H1 (cell line): ENCODE measurements around the gene NKG7. TPM values are rescaled to one million over a fixed set of nuclear protein-coding genes. Genes with fewer than 3 reads are reported as not detected.

Experiments used
- CTCF ChIA-PET: fragments of 300-600 bp; sonication (Branson Sonifier 250); formaldehyde crosslinking; loops from one replicate; lab custom pipeline; 2021; ENCODE audit not compliant: partially characterized antibody; lab: Charles Lee
- POLR2A ChIA-PET: fragments of 300-600 bp; sonication (Branson Sonifier 250); formaldehyde crosslinking; loops from one replicate; lab custom pipeline; 2021; ENCODE audit warnings: inconsistent platforms; ENCODE audit not compliant: partially characterized antibody; lab: Charles Lee
- DNase-seq, 2 experiments: peaks; one replicate each; pipeline versions ENCODE4 v3.0.0 to v3.0.0-alpha.2; 2010 to 2022; ENCODE audit warnings: low spot score in 2 of 2, low read depth in 1 of 2, mixed read lengths in 1 of 2
- FAIRE-seq: peaks from 2 replicates; lab custom pipeline; 2011; peaks lifted over from hg19 to GRCh38; lab: Jason Lieb, UNC
- H2AFZ ChIP-seq: 2 replicates; pipeline ENCODE4 v1.8.1; 2012; ENCODE audit warnings: low read length, inconsistent platforms
- H2AK5ac ChIP-seq: 2 replicates; pipeline ENCODE4 v1.6.1; 2013; ENCODE audit warnings: low read depth, low read length
- H2BK120ac ChIP-seq: replicated peaks from 2 replicates; pipeline ENCODE3; 2013; ENCODE audit warnings: low read depth, low read length, inconsistent platforms
- H2BK12ac ChIP-seq: 2 replicates; pipeline ENCODE4 v1.6.1; 2013; ENCODE audit warnings: low read depth, low read length
- H2BK15ac ChIP-seq: 2 replicates; pipeline ENCODE4 v1.6.1; 2013; ENCODE audit warnings: low read length
- H2BK20ac ChIP-seq: 2 replicates; pipeline ENCODE4 v1.6.1; 2013; ENCODE audit warnings: low read length
- H2BK5ac ChIP-seq: 2 replicates; pipeline ENCODE4 v1.6.1; 2013; ENCODE audit warnings: low read depth, low read length
- H3K14ac ChIP-seq: 2 replicates; pipeline ENCODE4 v1.6.1; 2013; ENCODE audit warnings: inconsistent platforms; ENCODE audit not compliant: insufficient read length
- H3K18ac ChIP-seq: 2 replicates; pipeline ENCODE4 v1.6.1; 2013; ENCODE audit warnings: low read length; ENCODE audit errors: extremely low read depth
- H3K23ac ChIP-seq: 2 replicates; pipeline ENCODE4 v1.6.1; 2013; ENCODE audit warnings: inconsistent platforms; ENCODE audit not compliant: insufficient read length
- H3K23me2 ChIP-seq: 2 replicates; pipeline ENCODE4 v1.6.1; 2013; ENCODE audit warnings: low read depth, low read length
- H3K27ac ChIP-seq: 2 replicates; pipeline ENCODE4 v1.6.1; 2011; ENCODE audit warnings: low read depth, low read length, inconsistent platforms
- H3K27me3 ChIP-seq, 4 experiments: replicated peaks in 1 of 4; 1 replicate in 1 of 4; 2 replicates in 3 of 4; pipeline versions ENCODE4 v1.6.1 to v1.8.1; 2011 to 2013; ENCODE audit warnings: low read length in 3 of 4, mild to moderate bottlenecking in 3 of 4, inconsistent platforms in 2 of 4, mixed read lengths in 2 of 4, moderate library complexity in 1 of 4; ENCODE audit not compliant: control insufficient read depth in 3 of 4, insufficient read depth in 3 of 4; ENCODE audit errors: extremely low read depth in 1 of 4
- H3K36me3 ChIP-seq, 4 experiments: 2 replicates each; pipeline versions ENCODE4 v1.6.1 to v1.8.1; 2011 to 2013; ENCODE audit warnings: mild to moderate bottlenecking in 4 of 4, low read length in 3 of 4, moderate library complexity in 2 of 4, control low read depth in 1 of 4, inconsistent platforms in 1 of 4; ENCODE audit not compliant: insufficient read depth in 4 of 4, control insufficient read depth in 2 of 4
- H3K4ac ChIP-seq: replicated peaks from 2 replicates; pipeline ENCODE3; 2013; ENCODE audit warnings: low read length, low read depth, mixed read lengths, inconsistent platforms; ENCODE audit not compliant: insufficient read length
- H3K4me1 ChIP-seq, 4 experiments: replicated peaks in 1 of 4; 1 replicate in 1 of 4; 2 replicates in 3 of 4; pipeline versions ENCODE4 v1.6.1 to v1.8.1; 2011 to 2013; ENCODE audit warnings: low read length in 3 of 4, inconsistent platforms in 2 of 4, mixed read lengths in 1 of 4; ENCODE audit not compliant: insufficient read depth in 4 of 4, control insufficient read depth in 3 of 4
- H3K4me2 ChIP-seq, 2 experiments: 2 replicates each; pipeline versions ENCODE4 v1.6.1 to v1.8.1; 2011 to 2013; ENCODE audit warnings: low read depth in 2 of 2, low read length in 2 of 2, control low read depth in 1 of 2, inconsistent platforms in 1 of 2, mild to moderate bottlenecking in 1 of 2; ENCODE audit not compliant: insufficient read depth in 1 of 2
- H3K4me3 ChIP-seq, 4 experiments: fragments of 200-600, 300-600 bp in 1 of 4; sonication (generic), shearing (Covaris generic), sonication (Bioruptor Twin) in 1 of 4; 2 replicates each; pipeline versions ENCODE4 v1.5.1 to v1.8.1; 2011 to 2016; ENCODE audit warnings: low read length in 4 of 4, low read depth in 3 of 4, control low read depth in 2 of 4, inconsistent platforms in 2 of 4, mild to moderate bottlenecking in 2 of 4, mixed read lengths in 1 of 4, moderate library complexity in 1 of 4; ENCODE audit not compliant: insufficient read depth in 2 of 4; ENCODE audit errors: extremely low read depth in 1 of 4
- H3K56ac ChIP-seq: replicated peaks from 2 replicates; pipeline ENCODE3; 2013; ENCODE audit warnings: low read depth, mild to moderate bottlenecking, mixed read lengths, low read length, inconsistent platforms; ENCODE audit not compliant: insufficient read length
- H3K79me1 ChIP-seq: 2 replicates; pipeline ENCODE4 v1.6.1; 2013; ENCODE audit warnings: low read depth, low read length, control low read depth
- H3K79me2 ChIP-seq, 2 experiments: 2 replicates each; pipeline versions ENCODE4 v1.6.1 to v1.8.1; 2012 to 2013; ENCODE audit warnings: low read length in 2 of 2, mild to moderate bottlenecking in 2 of 2, inconsistent platforms in 1 of 2; ENCODE audit not compliant: insufficient read depth in 2 of 2, control insufficient read depth in 1 of 2
- H3K9ac ChIP-seq, 4 experiments: replicated peaks in 1 of 4; 1 replicate in 1 of 4; 2 replicates in 3 of 4; pipeline versions ENCODE4 v1.6.1 to v1.8.1; 2011 to 2013; ENCODE audit warnings: low read depth in 3 of 4, low read length in 3 of 4, control low read depth in 2 of 4, mild to moderate bottlenecking in 2 of 4, moderate library complexity in 2 of 4, inconsistent platforms in 1 of 4; ENCODE audit errors: extremely low read depth in 1 of 4
- H3K9me3 ChIP-seq, 2 experiments: 2 replicates each; pipeline versions ENCODE4 v1.6.1 to v1.8.1; 2012 to 2013; ENCODE audit warnings: mild to moderate bottlenecking in 2 of 2, moderate library complexity in 2 of 2, control low read depth in 1 of 2, inconsistent platforms in 1 of 2, low read depth in 1 of 2, low read length in 1 of 2, mixed read lengths in 1 of 2; ENCODE audit not compliant: insufficient read depth in 2 of 2
- H4K20me1 ChIP-seq, 2 experiments: replicated peaks in 1 of 2; 2 replicates each; pipeline versions ENCODE3 to v1.8.1; 2011 to 2013; ENCODE audit warnings: inconsistent platforms in 2 of 2, low read length in 2 of 2, mild to moderate bottlenecking in 1 of 2; ENCODE audit not compliant: insufficient read depth in 2 of 2, control insufficient read depth in 1 of 2
- H4K5ac ChIP-seq: 2 replicates; pipeline ENCODE4 v1.6.1; 2013; ENCODE audit warnings: low read length, low read depth, mixed read lengths, inconsistent platforms; ENCODE audit not compliant: insufficient read length
- H4K8ac ChIP-seq: 2 replicates; pipeline ENCODE4 v1.8.0; 2013; ENCODE audit warnings: mild to moderate bottlenecking, moderate library complexity, low read length, inconsistent platforms; ENCODE audit not compliant: insufficient read depth; ENCODE audit errors: extremely low read depth
- H4K91ac ChIP-seq: replicated peaks from 2 replicates; pipeline ENCODE3; 2013; ENCODE audit warnings: low read length, mixed read lengths, inconsistent platforms; ENCODE audit not compliant: insufficient read length
- CREB1 ChIP-seq: IDR thresholded peaks from 2 replicates; pipeline ENCODE4 v1.6.1; 2012; ENCODE audit warnings: inconsistent platforms
- GTF2F1 ChIP-seq: IDR thresholded peaks from 2 replicates; pipeline ENCODE4 v1.6.1; 2012; ENCODE audit warnings: low read depth, low read length, improper control_type of control experiment, borderline replicate concordance
- MAX ChIP-seq: IDR thresholded peaks from 2 replicates; pipeline ENCODE4 v1.6.1; 2012; ENCODE audit warnings: inconsistent platforms
- POLR2A ChIP-seq, 2 experiments: IDR thresholded peaks; 1 replicate in 1 of 2; 2 replicates in 1 of 2; pipeline ENCODE4 v1.6.1; 2011; ENCODE audit warnings: low read depth in 2 of 2, low read length in 2 of 2, mild to moderate bottlenecking in 2 of 2; ENCODE audit errors: control extremely low read depth in 1 of 2
- TCF12 ChIP-seq: IDR thresholded peaks from 2 replicates; pipeline ENCODE4 v1.6.1; 2011; ENCODE audit warnings: low read depth, mild to moderate bottlenecking, low read length
- WGBS, 2 experiments: shearing (Covaris generic) in 1 of 2; methylation state at CpG; one replicate each; pipeline versions ENCODE4 v1.1.6 to v1.1.7; 2013 to 2015; ENCODE audit warnings: low lambda C conversion rate in 2 of 2, mixed read lengths in 2 of 2, inconsistent platforms in 1 of 2, low coverage in 1 of 2, missing lambda C conversion rate in 1 of 2; ENCODE audit not compliant: insufficient replicate concordance in 2 of 2, insufficient coverage in 1 of 2, insufficient read length in 1 of 2; ENCODE audit errors: extremely low coverage in 1 of 2, missing lambda C conversion rate in 1 of 2; 5-methylcytosine and 5-hydroxymethylcytosine counted together
- polyA plus RNA-seq, 7 experiments: library from polyadenylated mRNA; depleted of rRNA in 3 of 7; stranded (reverse) in 5 of 7; unstranded in 2 of 7; fragments of >200 nt in 5 of 7; fragments of 200-250 nt in 2 of 7; gene quantifications; 1 replicate in 5 of 7; 2 replicates in 1 of 7; 4 replicates in 1 of 7; pipeline versions ENCODE4 v1.2.1 to v1.2.3, GENCODE V29; 2011 to 2013; ENCODE audit warnings: missing spikeins in 2 of 7, mixed read lengths in 2 of 7
- total RNA-seq: library from RNA; stranded (reverse); fragmentation: NEBNext Ultra II Directional; extraction: Animal tissue kit (Norgen Biotek cat#: 25700); gene quantifications from 2 replicates; pipeline ENCODE4 v1.2.1, GENCODE V29; 2021

NKG7 gene
- total and polyA plus RNA-seq, 2 of the 8 experiments (the other 6 are each of a cell fraction or from before 2014, with no cell fraction given): not detected

GRCh38 chr19:51422053-51422448 lies 49.6 kb upstream of the NKG7 start:
- FAIRE-seq: no peak
- TF ChIP-seq CREB1 (no peak), TCF12 (no peak), GTF2F1 (no peak), POLR2A (IDR thresholded peaks at IDR 0.05; ENCODE audit: control extremely low read depth in 1 of 2, low read depth in 2 of 2, low read length in 2 of 2) (no peak), MAX (peak; percentile 71; the same call in 1 of the 2 replicates)

More at GRCh38 chr19:51422053-51422448, 49.6 kb upstream of the NKG7 start:
- H2AFZ ChIP-seq: peak overlapping the region; percentile 97; the same call in 1 of the 2 replicates
- no peaks in the 10 kb centered on the region for H3K79me2 ChIP-seq
- no peak overlapping the region for H3K23ac ChIP-seq
- no peak overlapping the region for H2AK5ac ChIP-seq
- peak overlapping the region; percentile 8 to 99; a peak in 2 of 4 replicates for H3K4me2 ChIP-seq
- H2BK15ac ChIP-seq: no peak overlapping the region
- WGBS, 2 experiments: 12% methylated on average over 16 of the region's 19 CpGs; no CpG with 5 or more reads in 1 of the 2 experiments
- no peak overlapping the region for H4K8ac ChIP-seq
- no peak overlapping the region for H3K18ac ChIP-seq
- H2BK20ac ChIP-seq: no peak overlapping the region
- H2BK12ac ChIP-seq: no peak overlapping the region
- DNase-seq: peak; percentile 69 to 100
- H3K56ac ChIP-seq: no peak overlapping the region
- H3K23me2 ChIP-seq: peaks cover 1% of the 10 kb centered on the region; the same call in 1 of the 2 replicates
- no peak overlapping the region for H2BK5ac ChIP-seq
- H3K9ac ChIP-seq: no peak overlapping the region
- no peak overlapping the region for H4K91ac ChIP-seq
- H3K14ac ChIP-seq: no peak overlapping the region
- no peaks in the 10 kb centered on the region for H3K79me1 ChIP-seq
- H3K27me3 ChIP-seq: peaks cover 0 to 5% (median 2%) of the 10 kb centered on the region in 4 experiments; a peak in 3 of 7 replicates
- no peak overlapping the region for H3K4ac ChIP-seq
- H3K4me3 ChIP-seq: peak overlapping the region in 3 of 4 experiments; percentile 46 to 58 (median 49); a peak in 6 of 8 replicates
- H3K27ac ChIP-seq: no peak overlapping the region
- H4K20me1 ChIP-seq: no peaks in the 10 kb centered on the region
- no peak overlapping the region for H4K5ac ChIP-seq
- H3K9me3 ChIP-seq: no peaks in the 10 kb centered on the region
- no peak overlapping the region for H2BK120ac ChIP-seq
- POLR2A ChIA-PET: interaction anchor here (0.5 to 1.8 kb wide), 5 partner anchors 9 to 723 kb away, joined by 3 to 5 read pairs (median 3); partner anchors contain the start of gene CLDND2
- CTCF ChIA-PET: interaction anchor here (0.6 to 6.7 kb wide), 36 partner anchors 8 to 476 kb away, joined by 3 to 58 read pairs (median 3); partner anchors contain the start of genes NKG7 and VSIG10L
- H3K4me1 ChIP-seq: peaks cover 0 to 11% (median 3%) of the 10 kb centered on the region in 4 experiments; a peak in 2 of 7 replicates
- H3K36me3 ChIP-seq: no peaks in the 10 kb centered on the region
